K562 (cell line): ENCODE measurements around the gene TBX1. TPM values are rescaled to one million over a fixed set of nuclear protein-coding genes. Genes with fewer than 3 reads are reported as not detected.

Experiments
- ARID1B ChIP-seq: fragments of 450-650 bp; IDR thresholded peaks from 2 replicates; pipeline ENCODE4 v1.6.1; 2016; ENCODE audit warnings: antibody characterized with exemption, mild to moderate bottlenecking, inconsistent platforms
- CAMTA2 ChIP-seq: fragments of 250-450 bp; sonication (Bioruptor Pico); conservative IDR thresholded peaks from 2 replicates; pipeline ENCODE4 v1.5.1; 2022
- EP300 ChIP-seq: IDR thresholded peaks from 2 replicates; pipeline ENCODE4 v1.6.1; 2012; ENCODE audit warnings: low read length, improper control_type of control experiment
- EP400 ChIP-seq: fragments of 450-650 bp; IDR thresholded peaks from 2 replicates; pipeline ENCODE4 v1.6.1; 2017; ENCODE audit warnings: antibody characterized with exemption, mild to moderate bottlenecking, moderate library complexity
- ETV6 ChIP-seq, 3 experiments: fragments of 150-350 bp in 1 of 3; sonication (generic) in 1 of 3; formaldehyde crosslinking in 1 of 3; IDR thresholded peaks; 2 replicates each; pipeline versions ENCODE4 v1.6.1 to v1.8.0; 2014 to 2022; ENCODE audit warnings: borderline replicate concordance in 2 of 3, low read depth in 2 of 3, antibody characterized with exemption in 1 of 3, low read length in 1 of 3, mild to moderate bottlenecking in 1 of 3, missing genetic modification reagents in 1 of 3
- GATAD2A ChIP-seq: fragments of 450-650 bp; IDR thresholded peaks from 2 replicates; pipeline ENCODE4 v1.6.1; 2017
- HMG20A ChIP-seq: fragments of 450-650 bp; formaldehyde crosslinking; conservative IDR thresholded peaks from 2 replicates; pipeline ENCODE4 v1.4.0; 2020; ENCODE audit warnings: mild to moderate bottlenecking, mixed read lengths
- LARP7 ChIP-seq: fragments of 450-650 bp; IDR thresholded peaks from 2 replicates; pipeline ENCODE4 v1.6.1; 2016
- LEF1 ChIP-seq: fragments of 450-650 bp; IDR thresholded peaks from 2 replicates; pipeline ENCODE4 v1.6.1; 2016; ENCODE audit warnings: mild to moderate bottlenecking
- MXD1 ChIP-seq: fragments of 250-450 bp; sonication (Bioruptor Pico); IDR thresholded peaks from 2 replicates; pipeline ENCODE4 v1.8.0; 2021; ENCODE audit warnings: borderline replicate concordance, mild to moderate bottlenecking, moderate library complexity; ENCODE audit not compliant: poor library complexity, severe bottlenecking
- NBN ChIP-seq: fragments of 450-650 bp; IDR thresholded peaks from 2 replicates; pipeline ENCODE4 v1.6.1; 2016; ENCODE audit warnings: low read depth, mild to moderate bottlenecking
- NFE2 ChIP-seq: IDR thresholded peaks from 2 replicates; pipeline ENCODE4 v1.6.1; 2014; ENCODE audit warnings: antibody characterized with exemption, low read depth
- NR1H2 ChIP-seq: sonication (generic); formaldehyde crosslinking; IDR thresholded peaks from 2 replicates; pipeline ENCODE4 v1.4.0; 2020; ENCODE audit warnings: mild to moderate bottlenecking, missing genetic modification reagents
- NR2C2 ChIP-seq, 2 experiments: fragments of 200-800 bp in 1 of 2; sonication (Bioruptor generic) in 1 of 2; sonication (generic) in 1 of 2; formaldehyde crosslinking in 1 of 2; IDR thresholded peaks; 2 replicates each; pipeline versions ENCODE4 v1.6.1 to v1.8.0; 2016 to 2022; ENCODE audit warnings: mild to moderate bottlenecking in 1 of 2, missing compliant biosample characterization in 1 of 2, missing genetic modification characterization in 1 of 2, missing genetic modification reagents in 1 of 2
- SOX6 ChIP-seq: fragments of 450-650 bp; IDR thresholded peaks from 2 replicates; pipeline ENCODE4 v1.6.1; 2014; ENCODE audit warnings: mild to moderate bottlenecking
- SRSF7 ChIP-seq: fragments of 200-400 bp; formaldehyde crosslinking; optimal IDR thresholded peaks from 2 replicates; pipeline ENCODE3; 2017; ENCODE audit warnings: mild to moderate bottlenecking, low read depth, low read length
- ZNF511 ChIP-seq: sonication (generic); formaldehyde crosslinking; IDR thresholded peaks from 2 replicates; pipeline ENCODE4 v1.8.0; 2022; ENCODE audit warnings: mild to moderate bottlenecking, missing genetic modification reagents
- ZNF551 ChIP-seq: fragments of 250-450 bp; sonication (Bioruptor Pico); IDR thresholded peaks from 2 replicates; pipeline ENCODE4 v1.5.0; 2021; ENCODE audit warnings: mild to moderate bottlenecking, moderate library complexity
- ZNF830 ChIP-seq: fragments of 250-450 bp; sonication (Bioruptor Pico); IDR thresholded peaks from 2 replicates; pipeline ENCODE4 v1.5.0; 2021; ENCODE audit warnings: mild to moderate bottlenecking
- polyA plus RNA-seq, 8 experiments: library from polyadenylated mRNA; depleted of rRNA in 4 of 8; stranded (reverse) in 5 of 8; unstranded in 3 of 8; fragments of >200 nt; fragmentation: Nextera tagmentation in 2 of 8; fragmentation: Illumina TruSeq in 1 of 8; extraction: Ambion mirVana in 2 of 8; extraction: Trizol in 1 of 8; gene quantifications; 2 replicates each; pipeline versions ENCODE4 v1.2.1 to v1.2.3, GENCODE V29; 2011 to 2014; ENCODE audit warnings: inconsistent platforms in 1 of 8, missing spikeins in 1 of 8
- total RNA-seq, 7 experiments: library from RNA; depleted of rRNA in 6 of 7; stranded (reverse); fragments of >200 nt in 6 of 7; fragmentation: Illumina TruSeq in 2 of 7; extraction: Trizol in 2 of 7; gene quantifications; 2 replicates each; pipeline versions ENCODE4 v1.2.1 to v1.2.3, GENCODE V29; 2011 to 2021; ENCODE audit warnings: low replicate concordance in 1 of 7
- TF ChIP-seq, protein P1 (sequence below): fragments of 250-450 bp; sonication (Bioruptor Pico); IDR thresholded peaks from 2 replicates; pipeline ENCODE4 v1.8.0; 2021; ENCODE audit warnings: moderate library complexity, mild to moderate bottlenecking, inconsistent platforms
- TF ChIP-seq, protein P2 (sequence below), 2 experiments: IDR thresholded peaks; 2 replicates each; pipeline ENCODE4 v1.6.1; 2012; ENCODE audit warnings: improper control_type of control experiment in 2 of 2, low read depth in 2 of 2, low read length in 2 of 2, borderline replicate concordance in 1 of 2
- TF ChIP-seq, protein P3 (sequence below): sonication (generic); formaldehyde crosslinking; IDR thresholded peaks from 2 replicates; pipeline ENCODE4 v1.8.1; 2023; ENCODE audit warnings: mild to moderate bottlenecking, missing genetic modification reagents

TBX1 gene
- total and polyA plus RNA-seq, 9 of the 15 experiments (the other 6 are each of a cell fraction or from before 2014, with no cell fraction given): 0.07 to 35.0 (median 3.9) TPM

GRCh38 chr22:19719488-19720021, 41.0 kb upstream of the TBX1 start (continued):
- no peak for TF ChIP-seq SRSF7
- TF ChIP-seq, protein P1, sequence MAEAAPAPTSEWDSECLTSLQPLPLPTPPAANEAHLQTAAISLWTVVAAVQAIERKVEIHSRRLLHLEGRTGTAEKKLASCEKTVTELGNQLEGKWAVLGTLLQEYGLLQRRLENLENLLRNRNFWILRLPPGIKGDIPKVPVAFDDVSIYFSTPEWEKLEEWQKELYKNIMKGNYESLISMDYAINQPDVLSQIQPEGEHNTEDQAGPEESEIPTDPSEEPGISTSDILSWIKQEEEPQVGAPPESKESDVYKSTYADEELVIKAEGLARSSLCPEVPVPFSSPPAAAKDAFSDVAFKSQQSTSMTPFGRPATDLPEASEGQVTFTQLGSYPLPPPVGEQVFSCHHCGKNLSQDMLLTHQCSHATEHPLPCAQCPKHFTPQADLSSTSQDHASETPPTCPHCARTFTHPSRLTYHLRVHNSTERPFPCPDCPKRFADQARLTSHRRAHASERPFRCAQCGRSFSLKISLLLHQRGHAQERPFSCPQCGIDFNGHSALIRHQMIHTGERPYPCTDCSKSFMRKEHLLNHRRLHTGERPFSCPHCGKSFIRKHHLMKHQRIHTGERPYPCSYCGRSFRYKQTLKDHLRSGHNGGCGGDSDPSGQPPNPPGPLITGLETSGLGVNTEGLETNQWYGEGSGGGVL (CRISPR knock-in tag): no peak
- TF ChIP-seq, protein P2, sequence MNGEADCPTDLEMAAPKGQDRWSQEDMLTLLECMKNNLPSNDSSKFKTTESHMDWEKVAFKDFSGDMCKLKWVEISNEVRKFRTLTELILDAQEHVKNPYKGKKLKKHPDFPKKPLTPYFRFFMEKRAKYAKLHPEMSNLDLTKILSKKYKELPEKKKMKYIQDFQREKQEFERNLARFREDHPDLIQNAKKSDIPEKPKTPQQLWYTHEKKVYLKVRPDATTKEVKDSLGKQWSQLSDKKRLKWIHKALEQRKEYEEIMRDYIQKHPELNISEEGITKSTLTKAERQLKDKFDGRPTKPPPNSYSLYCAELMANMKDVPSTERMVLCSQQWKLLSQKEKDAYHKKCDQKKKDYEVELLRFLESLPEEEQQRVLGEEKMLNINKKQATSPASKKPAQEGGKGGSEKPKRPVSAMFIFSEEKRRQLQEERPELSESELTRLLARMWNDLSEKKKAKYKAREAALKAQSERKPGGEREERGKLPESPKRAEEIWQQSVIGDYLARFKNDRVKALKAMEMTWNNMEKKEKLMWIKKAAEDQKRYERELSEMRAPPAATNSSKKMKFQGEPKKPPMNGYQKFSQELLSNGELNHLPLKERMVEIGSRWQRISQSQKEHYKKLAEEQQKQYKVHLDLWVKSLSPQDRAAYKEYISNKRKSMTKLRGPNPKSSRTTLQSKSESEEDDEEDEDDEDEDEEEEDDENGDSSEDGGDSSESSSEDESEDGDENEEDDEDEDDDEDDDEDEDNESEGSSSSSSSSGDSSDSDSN (IDR thresholded peaks at IDR 0.05; ENCODE audit: borderline replicate concordance in 1 of 2, low read depth in 2 of 2, low read length in 2 of 2): no peak
- no peak for TF ChIP-seq LEF1
- TF ChIP-seq NFE2: no peak
- TF ChIP-seq ARID1B: no peak
- no peak for TF ChIP-seq LARP7
- no peak for TF ChIP-seq NBN
- TF ChIP-seq, protein P3, sequence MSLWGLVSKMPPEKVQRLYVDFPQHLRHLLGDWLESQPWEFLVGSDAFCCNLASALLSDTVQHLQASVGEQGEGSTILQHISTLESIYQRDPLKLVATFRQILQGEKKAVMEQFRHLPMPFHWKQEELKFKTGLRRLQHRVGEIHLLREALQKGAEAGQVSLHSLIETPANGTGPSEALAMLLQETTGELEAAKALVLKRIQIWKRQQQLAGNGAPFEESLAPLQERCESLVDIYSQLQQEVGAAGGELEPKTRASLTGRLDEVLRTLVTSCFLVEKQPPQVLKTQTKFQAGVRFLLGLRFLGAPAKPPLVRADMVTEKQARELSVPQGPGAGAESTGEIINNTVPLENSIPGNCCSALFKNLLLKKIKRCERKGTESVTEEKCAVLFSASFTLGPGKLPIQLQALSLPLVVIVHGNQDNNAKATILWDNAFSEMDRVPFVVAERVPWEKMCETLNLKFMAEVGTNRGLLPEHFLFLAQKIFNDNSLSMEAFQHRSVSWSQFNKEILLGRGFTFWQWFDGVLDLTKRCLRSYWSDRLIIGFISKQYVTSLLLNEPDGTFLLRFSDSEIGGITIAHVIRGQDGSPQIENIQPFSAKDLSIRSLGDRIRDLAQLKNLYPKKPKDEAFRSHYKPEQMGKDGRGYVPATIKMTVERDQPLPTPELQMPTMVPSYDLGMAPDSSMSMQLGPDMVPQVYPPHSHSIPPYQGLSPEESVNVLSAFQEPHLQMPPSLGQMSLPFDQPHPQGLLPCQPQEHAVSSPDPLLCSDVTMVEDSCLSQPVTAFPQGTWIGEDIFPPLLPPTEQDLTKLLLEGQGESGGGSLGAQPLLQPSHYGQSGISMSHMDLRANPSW (CRISPR knock-in tag): peak; percentile 76; the same call in 1 of the 2 replicates
- TF ChIP-seq HMG20A (CRISPR knock-in tag): no peak
- no peak for TF ChIP-seq MXD1 (CRISPR knock-in tag)
- no peak for TF ChIP-seq CAMTA2 (CRISPR knock-in tag)
- no peak for TF ChIP-seq EP400
- TF ChIP-seq GATAD2A: no peak
- no peak for TF ChIP-seq NR2C2 (CRISPR knock-in tag; IDR thresholded peaks at IDR 0.05)
- TF ChIP-seq NR2C2 (tag; IDR thresholded peaks at IDR 0.05): no peak
- TF ChIP-seq ZNF830: no peak
- TF ChIP-seq ZNF511 (CRISPR knock-in tag): no peak
- TF ChIP-seq ZNF551 (CRISPR knock-in tag): no peak
- TF ChIP-seq SOX6: no peak
- no peak for TF ChIP-seq NR1H2 (CRISPR knock-in tag)
- no peak for TF ChIP-seq EP300
- no peak for TF ChIP-seq ETV6 (IDR thresholded peaks at IDR 0.05; ENCODE audit: borderline replicate concordance in 1 of 2, low read depth in 2 of 2, low read length in 1 of 2)
- no peak for TF ChIP-seq ETV6 (CRISPR knock-in tag; IDR thresholded peaks at IDR 0.05; ENCODE audit: borderline replicate concordance)
